Measurements from ENCODE around the gene COL4A2. TPM values are rescaled to one million over a fixed set of nuclear protein-coding genes. Genes with fewer than 3 reads are reported as not detected.

COL4A2 gene
- total and polyA plus RNA-seq, 8 donors, result 18.4 to 130 (median 43.8) TPM

DNA sequence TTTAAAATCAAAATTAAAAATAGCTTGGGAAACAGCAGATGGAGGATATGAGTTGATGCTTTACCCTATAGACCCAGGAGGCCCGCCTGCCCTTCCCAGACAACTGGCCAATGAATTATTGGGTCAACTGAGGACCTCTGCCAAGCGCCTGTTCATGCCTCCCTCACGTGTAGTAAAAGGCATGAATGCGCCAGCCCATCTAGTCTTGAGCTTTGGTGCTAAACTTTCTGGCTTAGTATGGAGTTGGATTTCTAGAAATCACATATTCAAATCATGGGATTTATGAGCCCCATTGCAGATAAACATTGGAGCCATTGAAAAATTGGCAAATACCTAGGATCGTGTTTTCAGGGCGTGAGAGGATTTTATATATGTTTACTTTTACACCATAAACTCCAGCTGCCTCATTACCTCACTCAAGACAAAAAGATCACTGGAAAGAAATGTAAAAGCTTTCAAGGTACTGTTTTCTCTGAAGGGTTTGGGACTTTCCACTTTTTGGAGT lies 47.1 kb downstream of the COL4A2 start:
- no peak overlapping the region for H3K4me3 ChIP-seq
- H3K27me3 ChIP-seq, result no peaks in the 10 kb centered on the region
- no peaks in the 10 kb centered on the region for H3K9me3 ChIP-seq
- TF ChIP-seq CTCF (IDR thresholded peaks at IDR 0.05), result no peak
- intact Hi-C loops (cut with DNase I), result no loop called here
- no peaks in the 10 kb centered on the region for H3K36me3 ChIP-seq
- no peak for DNase-seq
- peak; percentile 67 for FAIRE-seq
- H3K27ac ChIP-seq, result no peak overlapping the region
- peaks cover 0 to 6% (median 0%) of the 10 kb centered on the region in 3 donors for H3K4me1 ChIP-seq
- 88% methylated on average over 6 of the region's 6 CpGs for WGBS, 2 donors
- ATAC-seq, result no peak

- 76 to 83% methylated on average over 5 of the region's 5 CpGs for WGBS, 2 donors
- ATAC-seq (peak in 2 of 4 donors; percentile 38 to 55), DNase-seq (peak in 1 of 6 donors; percentile 28), FAIRE-seq (no peak)
- H3K4me1 ChIP-seq, result peaks cover 0 to 6% (median 0%) of the 10 kb centered on the region in 3 donors
- no peak overlapping the region for H3K4me3 ChIP-seq
- no peak overlapping the region for H3K27ac ChIP-seq
- intact Hi-C loops (cut with DNase I), result no loop called here
- H3K9me3 ChIP-seq, result no peaks in the 10 kb centered on the region
- H3K27me3 ChIP-seq, result no peaks in the 10 kb centered on the region
- no peaks in the 10 kb centered on the region for H3K36me3 ChIP-seq
- TF ChIP-seq CTCF (IDR thresholded peaks at IDR 0.05), result no peak
Measured at GRCh38 chr13:110354715-110355473, 47.8 kb downstream of the COL4A2 start.

DNA sequence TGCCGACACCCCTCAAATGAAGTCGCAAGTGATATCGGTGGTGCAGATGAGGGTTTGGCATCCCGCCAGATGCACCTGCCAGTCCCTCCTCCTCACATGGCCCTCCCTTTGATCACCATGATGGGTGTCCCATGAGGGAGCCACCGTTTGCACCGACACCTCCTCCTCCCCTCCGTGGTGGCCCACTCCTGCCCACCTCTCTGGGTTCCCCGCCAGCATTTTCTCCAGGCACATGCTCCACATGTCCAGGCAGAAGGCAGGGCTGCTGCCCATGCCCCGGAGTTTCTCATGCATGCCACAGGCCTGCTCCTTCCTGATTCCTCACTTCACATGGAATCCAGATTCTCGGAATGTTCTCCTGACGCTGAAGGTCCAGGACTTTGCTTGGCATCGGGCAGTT lies 49.3 kb downstream of the COL4A2 start:
- Histone ChIP-seq H3K36me3 (no peaks in the 10 kb centered on the region), H3K27me3 (no peaks in the 10 kb centered on the region), H3K9me3 (no peaks in the 10 kb centered on the region), H3K27ac (no peak overlapping the region), H3K4me1 (peaks cover 0 to 6% (median 0%) of the 10 kb centered on the region in 3 donors), H3K4me3 (no peak overlapping the region)
- no peak for DNase-seq
- no peak for FAIRE-seq
- intact Hi-C loops (cut with DNase I), result no loop called here
- no peak for TF ChIP-seq CTCF (IDR thresholded peaks at IDR 0.05)
- no peak for ATAC-seq
- 71 to 72% methylated on average over 12 of the region's 12 CpGs for WGBS, 2 donors

GRCh38 chr13:110358381-110358780 lies 51.3 kb downstream of the COL4A2 start:
- H3K27ac ChIP-seq, result no peak overlapping the region
- no peak for TF ChIP-seq CTCF (IDR thresholded peaks at IDR 0.05)
- intact Hi-C loops (cut with DNase I), result no loop called here
- WGBS, 2 donors, result 92 to 97% methylated on average over 4 of the region's 4 CpGs
- no peak for FAIRE-seq
- H3K27me3 ChIP-seq, result no peaks in the 10 kb centered on the region
- no peaks in the 10 kb centered on the region for H3K36me3 ChIP-seq
- no peak for DNase-seq
- H3K4me1 ChIP-seq, result peaks cover 0 to 6% (median 0%) of the 10 kb centered on the region in 3 donors
- H3K9me3 ChIP-seq, result no peaks in the 10 kb centered on the region
- no peak for ATAC-seq
- H3K4me3 ChIP-seq, result no peak overlapping the region

GRCh38 chr13:110359840-110360301 lies 52.8 kb downstream of the COL4A2 start:
- FAIRE-seq, result no peak
- no peaks in the 10 kb centered on the region for H3K27me3 ChIP-seq
- no peaks in the 10 kb centered on the region for H3K36me3 ChIP-seq
- intact Hi-C loops (cut with DNase I), result no loop called here
- no peak overlapping the region for H3K4me3 ChIP-seq
- H3K4me1 ChIP-seq, result peaks cover 0 to 3% (median 0%) of the 10 kb centered on the region in 3 donors
- H3K9me3 ChIP-seq, result no peaks in the 10 kb centered on the region
- WGBS, 2 donors, result 71% methylated on average over 7 of the region's 7 CpGs
- ATAC-seq, result no peak
- DNase-seq, result no peak
- no peak overlapping the region for H3K27ac ChIP-seq
- TF ChIP-seq CTCF (IDR thresholded peaks at IDR 0.05), result no peak

Data from pancreas (tissue), 10 donors.